ENCODE data around the gene RPGR.

RPGR gene

GRCh38 chrX:38335382-38335781 lies 8.1 kb upstream of the RPGR start:
- TF ChIP-seq CTCF (IDR thresholded peaks at IDR 0.05; ENCODE audit: low read depth, low read length, missing control alignments) = peak; percentile 27
- DNase-seq (ENCODE audit: low read depth) = no peak

DNA sequence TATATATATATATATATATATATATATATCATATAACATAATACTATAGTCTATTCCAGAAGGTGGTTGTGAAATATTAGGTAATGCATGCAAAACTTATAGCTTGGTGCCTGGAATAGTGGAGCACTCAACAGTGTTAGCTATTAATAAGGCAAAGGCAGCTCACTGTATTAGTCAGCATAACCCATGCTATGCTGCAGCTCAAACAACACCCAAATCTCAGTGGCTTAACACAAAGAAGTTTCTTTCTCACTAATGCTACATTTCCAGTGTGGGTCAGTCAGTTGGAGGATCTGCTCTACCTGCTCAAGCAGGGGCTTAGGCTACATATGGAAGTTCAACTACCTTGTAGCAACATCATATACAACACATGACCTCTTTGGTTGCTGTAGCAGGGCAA lies 5.2 kb upstream of the RPGR start:
- in situ Hi-C loops (cut with HindIII; ENCODE audit: low sequenced_read_pairs) = no loop called here
- DNase-seq (ENCODE audit: low read depth) = no peak
- H3K4me3 ChIP-seq (ENCODE audit: low read depth, low read length) = no peak overlapping the region
- no peak for TF ChIP-seq CTCF (IDR thresholded peaks at IDR 0.05; ENCODE audit: low read depth, low read length, missing control alignments)

More at GRCh38 chrX:38335382-38335781, 8.1 kb upstream of the RPGR start:
- in situ Hi-C loops (cut with HindIII; ENCODE audit: low sequenced_read_pairs) = no loop called here
- no peak overlapping the region for H3K4me3 ChIP-seq (ENCODE audit: low read depth, low read length)

- DNase-seq (ENCODE audit: low read depth) = no peak
- no peak for TF ChIP-seq CTCF (IDR thresholded peaks at IDR 0.05; ENCODE audit: low read depth, low read length, missing control alignments)
- in situ Hi-C loops (cut with HindIII; ENCODE audit: low sequenced_read_pairs) = no loop called here
- peak overlapping the region; percentile 65 for H3K4me3 ChIP-seq (ENCODE audit: low read depth, low read length)
Measured at GRCh38 chrX:38327775-38328081, 419 bp upstream of the RPGR start.

GRCh38 chrX:38326086-38326485 lies 1.2 kb downstream of the RPGR start:
- H3K4me3 ChIP-seq (ENCODE audit: low read depth, low read length) = peak overlapping the region; percentile 65
- DNase-seq (ENCODE audit: low read depth) = no peak
- in situ Hi-C loops (cut with HindIII; ENCODE audit: low sequenced_read_pairs) = no loop called here
- TF ChIP-seq CTCF (IDR thresholded peaks at IDR 0.05; ENCODE audit: low read depth, low read length, missing control alignments) = no peak

GRCh38 chrX:38320819-38321218 lies 6.5 kb downstream of the RPGR start:
- in situ Hi-C loops (cut with HindIII; ENCODE audit: low sequenced_read_pairs) = no loop called here
- no peak overlapping the region for H3K4me3 ChIP-seq (ENCODE audit: low read depth, low read length)
- no peak for TF ChIP-seq CTCF (IDR thresholded peaks at IDR 0.05; ENCODE audit: low read depth, low read length, missing control alignments)
- no peak for DNase-seq (ENCODE audit: low read depth)

- no peak for DNase-seq (ENCODE audit: low read depth)
Measured at GRCh38 chrX:38318606-38319005, 8.7 kb downstream of the RPGR start.

More at GRCh38 chrX:38318606-38319005, 8.7 kb downstream of the RPGR start:
- in situ Hi-C loops (cut with HindIII; ENCODE audit: low sequenced_read_pairs) = no loop called here
- no peak overlapping the region for H3K4me3 ChIP-seq (ENCODE audit: low read depth, low read length)
- TF ChIP-seq CTCF (IDR thresholded peaks at IDR 0.05; ENCODE audit: low read depth, low read length, missing control alignments) = no peak

All from astrocyte of the cerebellum (primary cell).